Measurements from ENCODE around the gene WDR53. TPM values are rescaled to one million over a fixed set of nuclear protein-coding genes. Genes with fewer than 3 reads are reported as not detected.
A peak's percentile ranks its signal among the peaks of the same experiment; 100 is the strongest.
"Not testable (repeated sequence)": the region's sequence is repeated elsewhere in the genome, so short reads cannot be mapped to it uniquely, and the experiment has no call there.

The WDR53 gene
- total RNA-seq: 8.6 TPM

GRCh38 chr3:196568246-196569002, at the start of gene WDR53, which contains the start of gene FBXO45:
WDR53 (minus strand) TSS chr3:196568554; CDS start chr3:196561475, 7,079 bp downstream.
FBXO45 (plus strand) TSS chr3:196568660; CDS start chr3:196568985, 325 bp downstream.
- DNase-seq (ENCODE audit: low spot score): peak; percentile 95

DNA sequence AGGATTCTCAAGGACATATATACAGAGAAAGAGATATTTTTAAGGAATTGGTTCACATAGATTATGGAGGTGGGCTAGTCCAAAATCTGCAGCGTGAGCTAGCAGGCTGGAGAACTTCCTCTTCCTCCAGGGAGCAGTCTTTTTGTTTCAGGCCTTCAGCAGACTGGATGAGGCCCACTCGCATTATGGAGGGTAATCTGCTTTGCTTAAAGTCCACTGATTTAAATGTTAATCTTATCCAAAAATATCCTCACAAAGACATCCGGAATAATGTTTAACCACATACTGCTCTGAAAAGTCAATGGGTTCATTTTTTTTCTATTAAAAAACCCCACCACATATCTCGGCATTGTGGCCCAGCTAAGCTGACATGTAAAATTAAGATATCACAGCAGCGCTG, 48.9 kb upstream of the WDR53 start:
- no peak for DNase-seq (ENCODE audit: low spot score)

DNA sequence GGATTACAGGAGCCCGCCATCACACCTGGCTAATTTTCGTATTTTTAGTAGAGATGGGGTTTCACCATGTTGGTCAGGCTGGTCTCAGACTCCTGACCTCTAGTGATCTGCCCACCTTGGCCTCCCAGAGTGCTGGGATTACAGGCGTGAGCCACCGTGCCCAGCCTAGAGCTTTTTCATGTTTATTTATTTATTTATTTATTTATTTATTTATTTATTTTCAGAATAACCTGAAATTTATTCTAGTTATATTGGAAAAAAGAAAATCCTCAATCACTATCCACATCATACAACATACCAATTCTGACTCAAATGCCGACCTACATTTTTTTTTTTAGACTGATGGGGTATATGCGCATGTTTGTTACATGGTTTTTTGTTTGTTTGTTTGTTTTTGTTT, 46.9 kb upstream of the WDR53 start:
- not testable (repeated sequence) for DNase-seq (ENCODE audit: low spot score)

DNA sequence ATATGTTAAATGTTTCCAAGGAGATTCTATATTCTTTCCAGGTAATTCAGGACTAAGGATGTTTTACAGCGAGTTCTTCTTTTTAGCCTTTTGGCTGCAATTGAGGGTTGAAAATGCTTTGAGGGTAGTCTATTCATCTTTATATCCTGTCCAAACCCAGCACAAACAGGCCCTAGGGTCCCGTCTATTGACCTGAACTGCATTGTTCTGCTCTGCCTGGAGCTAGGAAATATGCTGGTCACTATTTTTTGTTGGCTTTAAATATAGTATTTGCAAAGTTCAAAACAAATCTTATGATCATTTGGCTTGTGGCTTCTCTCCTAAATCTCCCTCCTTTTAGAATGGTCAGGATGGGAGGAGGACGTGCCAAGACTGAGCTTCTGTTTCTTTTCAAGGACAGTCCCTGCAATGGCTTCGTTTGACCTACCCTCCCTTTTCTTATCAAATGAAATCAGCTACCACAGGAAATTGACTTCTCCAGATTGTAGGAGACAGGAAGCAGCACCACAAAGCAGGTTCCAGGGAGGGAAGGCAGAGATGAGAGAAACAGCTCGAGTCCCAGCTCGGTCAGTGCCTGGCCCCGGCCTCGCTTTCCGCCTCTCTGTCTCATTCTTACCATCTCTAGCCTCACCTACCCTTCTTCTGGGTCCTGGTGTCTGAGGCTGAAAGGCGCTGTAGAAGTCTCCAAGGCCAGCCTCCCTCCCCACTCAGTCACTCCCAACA, 43.6 kb upstream of the WDR53 start:
- no peak for DNase-seq (ENCODE audit: low spot score)

DNA sequence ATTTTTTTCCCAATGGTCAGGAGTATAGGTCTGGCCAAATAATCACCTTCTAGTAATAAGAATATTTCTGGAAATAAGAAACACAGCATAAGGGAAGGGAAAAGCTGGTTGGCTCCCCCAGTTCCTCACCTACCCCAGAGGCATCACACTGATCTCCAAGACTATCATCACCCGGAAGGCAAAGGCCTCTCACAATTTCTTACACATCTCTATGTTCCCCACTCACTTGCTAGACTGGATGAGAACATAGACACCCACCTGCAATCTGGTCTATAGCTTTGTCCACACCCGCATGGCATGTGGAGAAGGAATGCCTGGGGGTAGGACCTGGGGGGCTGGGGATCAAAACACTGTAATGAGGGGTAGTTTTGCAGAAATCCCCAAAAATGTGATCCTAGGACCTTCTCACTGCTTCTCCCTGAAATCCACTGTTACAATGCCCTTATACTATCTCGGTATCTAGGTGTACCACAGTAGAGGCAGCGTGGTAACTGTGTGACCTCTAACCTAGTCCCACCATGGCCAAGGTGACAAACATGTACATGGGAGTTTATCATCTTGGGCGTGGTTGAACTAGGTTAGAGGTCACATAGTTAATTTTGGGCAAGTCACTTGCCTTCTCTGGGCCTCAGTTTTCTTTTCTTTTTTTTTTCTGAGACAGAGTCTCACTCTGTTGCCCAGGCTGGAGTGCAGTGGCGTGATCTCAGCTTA, 41.6 kb upstream of the WDR53 start:
- no peak for DNase-seq (ENCODE audit: low spot score)

- DNase-seq (ENCODE audit: low spot score): peak; percentile 88
Observed at GRCh38 chr3:196609343-196609775, 41.0 kb upstream of the WDR53 start.

DNA sequence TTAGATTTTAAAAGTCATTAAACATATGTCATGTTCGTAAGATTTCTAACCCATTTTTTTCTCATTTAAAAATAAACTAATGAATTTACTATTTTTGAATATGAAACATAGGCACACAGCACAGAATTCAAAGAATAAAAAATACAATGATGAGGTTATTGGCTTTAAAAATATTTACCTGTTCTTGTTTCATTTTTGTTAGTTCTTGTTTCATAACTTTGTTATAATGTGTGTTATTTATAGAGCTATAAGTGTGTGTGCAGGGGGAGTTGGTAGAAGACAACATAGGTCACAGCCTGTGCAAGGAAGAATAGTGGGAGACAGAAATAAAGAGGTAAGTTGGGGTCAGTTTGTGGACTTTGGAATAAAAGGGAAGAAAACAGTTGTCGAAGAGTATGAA, 40.3 kb upstream of the WDR53 start:
- DNase-seq (ENCODE audit: low spot score): no peak

GRCh38 chr3:196604548-196604947, 36.2 kb upstream of the WDR53 start:
- DNase-seq (ENCODE audit: low spot score): no peak

DNA sequence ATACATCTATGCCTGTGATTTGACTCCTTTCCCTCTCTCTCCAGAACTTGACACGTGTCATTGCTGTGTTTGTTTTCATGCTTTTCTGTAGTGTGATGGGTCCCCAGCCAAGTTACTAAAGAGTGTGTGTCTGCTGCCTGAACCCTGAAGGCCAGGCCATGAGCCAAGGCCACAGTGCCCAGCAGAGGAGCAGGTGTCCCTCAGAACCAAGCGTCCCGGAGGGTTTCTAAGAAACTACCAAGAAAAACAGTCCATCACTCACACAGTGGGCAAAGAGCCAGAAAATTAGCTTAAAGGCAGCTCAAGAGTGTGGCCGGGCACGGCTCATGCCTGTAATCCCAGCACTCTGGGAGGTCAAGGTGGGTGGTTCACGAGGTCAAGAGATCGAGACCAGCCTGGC, 35.3 kb upstream of the WDR53 start:
- DNase-seq (ENCODE audit: low spot score): no peak

GRCh38 chr3:196602673-196603072, 34.3 kb upstream of the WDR53 start:
- DNase-seq (ENCODE audit: low spot score): no peak

GRCh38 chr3:196600359-196600758, 32.0 kb upstream of the WDR53 start:
- no peak for DNase-seq (ENCODE audit: low spot score)

DNA sequence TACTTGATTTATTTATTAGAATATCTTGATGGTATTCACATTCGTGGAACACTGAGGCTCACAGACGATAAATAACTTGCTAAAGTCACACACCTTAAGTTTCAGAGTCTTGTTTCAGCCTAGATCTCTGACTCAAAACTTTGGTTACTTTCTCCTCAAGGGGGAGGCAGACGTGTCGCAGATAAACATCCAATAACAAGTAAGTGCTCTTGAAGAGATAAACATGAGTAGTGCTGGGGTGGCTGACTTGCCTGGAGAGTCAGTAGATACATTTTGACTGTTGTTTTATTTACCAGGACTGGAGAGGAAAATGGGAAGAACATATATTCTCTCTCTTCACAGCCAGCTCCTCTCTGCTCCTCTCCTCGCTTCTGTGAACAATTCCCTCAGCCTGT, 31.4 kb upstream of the WDR53 start:
- no peak for DNase-seq (ENCODE audit: low spot score)

GRCh38 chr3:196597971-196598733, 29.8 kb upstream of the WDR53 start:
- DNase-seq (ENCODE audit: low spot score): not testable (repeated sequence)

DNA sequence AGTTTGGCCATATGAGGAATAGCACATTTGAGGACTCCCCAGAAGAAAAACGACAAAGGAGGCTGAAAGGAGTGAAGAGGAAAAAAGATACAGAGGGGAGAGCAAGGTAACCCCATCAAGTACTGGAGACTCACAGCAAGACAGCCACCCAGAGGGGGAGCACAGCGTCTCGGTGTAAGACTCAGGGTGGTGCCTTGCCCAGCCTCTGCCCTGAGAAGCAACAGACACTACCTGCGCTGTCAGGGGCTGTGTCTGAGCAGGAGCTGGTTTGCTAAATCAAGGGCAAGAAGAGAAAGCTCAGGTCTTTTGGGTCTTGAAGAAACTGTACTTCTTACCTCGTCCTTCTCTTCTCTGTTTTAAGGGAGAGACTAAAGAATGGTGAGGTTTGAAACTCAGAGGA, 28.0 kb upstream of the WDR53 start:
- DNase-seq (ENCODE audit: low spot score): no peak

GRCh38 chr3:196590279-196590678, 21.9 kb upstream of the WDR53 start:
- no peak for DNase-seq (ENCODE audit: low spot score)

DNA sequence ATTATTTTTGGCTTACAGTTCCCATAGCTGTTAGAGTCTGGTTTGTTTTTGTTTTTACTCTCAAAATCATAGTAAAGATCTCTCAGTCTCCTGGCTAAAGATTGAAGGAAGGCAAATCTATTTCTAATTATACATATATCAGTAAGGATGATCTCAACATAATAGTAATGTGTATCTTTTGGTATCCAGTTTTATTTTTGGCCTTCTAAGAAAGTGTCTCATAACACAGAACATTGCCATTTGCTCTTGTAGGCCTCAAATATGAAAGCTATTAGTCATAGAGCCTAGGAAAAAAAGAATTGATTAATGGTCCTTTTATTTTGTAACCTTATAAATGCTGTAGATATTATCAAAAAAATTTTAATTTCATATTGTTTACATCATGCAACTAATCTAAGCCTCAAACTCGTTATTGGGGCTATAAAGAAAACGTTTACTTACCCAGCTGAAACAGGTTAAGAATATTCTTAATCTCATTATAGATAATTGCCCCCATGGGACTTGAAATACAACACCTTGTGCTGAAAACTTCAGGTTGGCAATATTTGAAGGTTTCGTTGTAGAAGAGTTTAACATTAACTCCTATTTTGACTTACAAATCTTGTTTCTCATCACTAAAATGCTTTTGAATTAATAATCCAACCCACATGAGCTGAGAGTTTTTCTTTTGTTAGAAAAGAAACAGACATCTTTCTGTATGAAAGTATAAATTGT, 16.8 kb upstream of the WDR53 start:
- DNase-seq (ENCODE audit: low spot score): no peak

DNA sequence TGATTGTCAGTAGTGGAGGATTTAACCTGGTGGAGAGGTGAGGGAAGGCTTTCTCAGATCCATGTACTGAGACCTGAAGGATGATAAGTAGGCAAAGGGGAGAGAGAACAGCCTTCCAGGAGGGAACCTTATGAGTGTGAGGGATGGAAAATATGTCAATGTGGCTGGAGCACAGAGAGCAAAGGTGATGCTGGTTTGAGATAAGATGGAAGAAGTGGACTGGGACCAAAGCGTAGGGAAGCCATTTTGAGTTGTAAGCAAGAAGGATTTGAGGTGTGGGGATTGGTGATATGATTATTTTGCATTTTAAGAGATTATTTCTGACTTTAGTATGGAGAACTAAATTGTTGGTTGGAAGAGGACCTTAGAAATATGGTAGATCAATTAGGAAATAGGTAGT, 4.0 kb upstream of the WDR53 start:
- no peak for DNase-seq (ENCODE audit: low spot score)

DNA sequence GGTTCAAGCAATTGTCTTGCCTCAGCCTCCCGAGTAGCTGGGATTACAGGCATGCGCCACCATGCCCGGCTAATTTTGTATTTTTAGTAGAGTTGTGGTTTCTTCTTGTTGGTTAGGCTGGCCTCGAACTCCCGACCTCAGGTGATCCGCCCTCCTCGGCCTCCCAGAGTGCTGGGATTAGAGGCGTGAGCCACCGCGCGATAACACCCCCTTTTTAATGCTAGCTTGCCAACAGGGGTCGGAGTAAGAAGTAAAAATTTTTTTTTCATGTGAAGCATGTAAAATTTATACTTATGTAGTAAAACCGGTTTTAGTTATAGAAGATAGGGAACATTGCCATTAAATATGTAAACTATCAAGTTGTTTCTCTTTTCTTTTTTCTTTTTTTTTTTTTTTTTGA, 2.0 kb upstream of the WDR53 start:
- not testable (repeated sequence) for DNase-seq (ENCODE audit: low spot score)

- DNase-seq (ENCODE audit: low spot score): peak; percentile 12
Observed at GRCh38 chr3:196569003-196569516, 706 bp upstream of the WDR53 start.

GRCh38 chr3:196563721-196564225, 4.6 kb downstream of the WDR53 start:
- no peak for DNase-seq (ENCODE audit: low spot score)

DNA sequence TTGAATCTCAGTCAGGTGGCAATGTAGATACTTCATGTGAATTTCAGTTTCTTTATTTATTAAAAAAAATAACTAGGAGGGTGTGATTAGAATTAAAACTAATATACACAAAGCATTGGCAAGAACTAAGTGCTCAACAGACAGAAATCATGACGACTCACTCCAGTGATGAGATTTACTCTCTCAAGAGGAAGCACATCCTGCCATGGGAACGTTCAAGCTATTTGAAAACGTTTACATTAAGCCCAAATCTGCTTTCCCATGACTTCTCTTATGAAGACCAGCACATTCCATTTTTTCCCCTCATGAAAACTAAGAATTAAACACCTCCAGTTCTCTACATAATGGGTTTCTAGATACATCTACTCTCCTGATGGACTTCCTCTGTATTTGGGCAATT, 8.5 kb downstream of the WDR53 start:
- DNase-seq (ENCODE audit: low spot score): no peak
